Fibroblast of skin of left quadriceps (primary cell): ENCODE results near the gene SNCB.

Experiments used
- DNase-seq, 2 experiments: peaks; one replicate each; pipeline ENCODE4 v3.0.0-alpha.2; 2013; ENCODE audit warnings: low read depth in 2 of 2

SNCB gene

DNA sequence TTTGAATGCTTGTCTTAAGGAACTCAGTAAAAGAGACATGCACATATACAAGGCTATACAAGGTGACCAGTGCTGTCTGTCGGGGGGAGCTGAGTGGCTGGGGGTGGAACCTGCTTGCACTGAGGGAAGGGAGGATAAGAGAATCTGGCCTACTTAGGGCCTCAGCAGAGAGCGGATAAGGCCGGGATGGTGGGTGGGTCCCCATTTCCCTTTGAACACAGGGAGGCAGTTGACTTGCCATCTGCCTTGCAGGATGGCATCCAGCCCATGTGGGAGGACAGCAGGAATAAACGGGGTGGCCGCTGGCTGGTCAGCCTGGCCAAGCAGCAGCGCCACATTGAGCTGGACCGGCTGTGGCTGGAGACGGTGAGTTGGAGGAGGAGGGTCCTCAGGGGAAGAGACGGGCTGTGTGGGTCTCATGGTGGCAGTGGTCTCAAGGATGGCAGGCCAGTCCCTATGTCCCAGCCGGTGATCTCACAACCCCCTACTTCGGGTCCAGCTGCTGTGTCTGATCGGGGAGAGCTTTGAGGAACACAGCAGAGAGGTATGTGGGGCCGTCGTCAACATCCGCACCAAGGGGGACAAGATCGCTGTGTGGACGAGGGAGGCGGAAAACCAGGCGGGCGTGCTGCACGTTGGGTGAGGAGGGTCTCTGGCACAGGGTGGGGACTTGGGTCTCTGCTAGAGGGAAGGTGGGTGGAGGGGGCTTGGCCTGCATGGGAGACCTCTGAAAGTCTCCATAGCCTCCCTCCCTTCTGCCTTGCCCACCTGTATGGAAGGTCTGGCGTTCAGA, 14.7 kb upstream of the SNCB start:
- DNase-seq = no peak

DNA sequence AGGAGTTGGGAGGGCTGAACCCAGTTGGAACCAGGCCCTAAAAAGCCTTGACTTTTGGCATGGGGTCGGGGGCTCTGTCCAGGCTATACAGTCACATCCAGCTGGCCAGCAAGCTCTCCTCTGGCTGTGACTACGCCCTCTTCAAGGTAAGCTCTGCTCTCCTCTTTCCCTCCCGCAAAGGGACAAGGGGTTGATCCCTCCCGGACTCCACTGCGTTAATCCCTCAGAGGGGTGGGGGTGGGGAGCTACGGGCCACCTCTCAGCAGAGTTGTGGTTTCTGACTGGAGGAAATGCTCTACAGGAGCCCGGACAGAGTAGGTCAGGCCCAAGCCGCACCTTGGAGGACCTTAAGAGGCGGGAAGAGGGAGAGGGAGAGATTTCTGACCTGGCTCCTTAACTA, 14.0 kb upstream of the SNCB start:
- no peak for DNase-seq

DNA sequence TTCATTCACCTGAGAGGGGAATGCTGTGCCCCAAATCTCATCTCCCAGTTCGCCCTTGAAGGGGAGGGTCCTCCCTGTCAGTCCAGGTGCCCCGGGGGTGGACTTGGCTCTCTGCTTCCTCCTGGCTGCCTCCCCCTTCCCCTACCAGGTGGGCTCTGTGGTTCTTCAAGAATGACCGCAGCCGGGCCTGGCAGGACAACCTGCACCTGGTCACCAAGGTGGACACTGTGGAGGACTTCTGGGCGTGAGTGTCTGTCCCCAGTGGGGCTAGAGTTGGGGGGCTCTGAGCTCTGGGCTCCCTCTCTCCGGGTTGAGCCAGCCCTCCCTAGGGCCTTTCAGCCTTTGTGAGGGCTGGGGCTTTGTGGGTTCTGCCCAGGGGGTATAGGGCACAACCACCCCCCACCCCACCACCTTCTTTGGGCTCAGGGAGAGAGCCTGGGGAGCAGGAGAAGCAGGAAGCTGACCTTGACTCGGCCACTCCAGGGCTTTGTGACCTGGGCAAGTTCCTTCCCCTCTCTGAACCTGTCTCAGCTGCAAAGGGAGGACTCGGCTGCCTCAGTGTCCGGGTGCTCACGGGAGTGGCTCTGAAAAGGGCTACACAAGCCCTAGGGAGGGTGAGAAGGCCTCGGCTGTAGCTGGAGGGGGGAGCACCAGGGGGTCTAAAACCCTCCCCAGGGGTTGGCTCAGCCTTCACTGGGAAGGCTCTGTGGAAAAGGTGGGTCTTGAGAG, 13.3 kb upstream of the SNCB start:
- DNase-seq = no peak

DNA sequence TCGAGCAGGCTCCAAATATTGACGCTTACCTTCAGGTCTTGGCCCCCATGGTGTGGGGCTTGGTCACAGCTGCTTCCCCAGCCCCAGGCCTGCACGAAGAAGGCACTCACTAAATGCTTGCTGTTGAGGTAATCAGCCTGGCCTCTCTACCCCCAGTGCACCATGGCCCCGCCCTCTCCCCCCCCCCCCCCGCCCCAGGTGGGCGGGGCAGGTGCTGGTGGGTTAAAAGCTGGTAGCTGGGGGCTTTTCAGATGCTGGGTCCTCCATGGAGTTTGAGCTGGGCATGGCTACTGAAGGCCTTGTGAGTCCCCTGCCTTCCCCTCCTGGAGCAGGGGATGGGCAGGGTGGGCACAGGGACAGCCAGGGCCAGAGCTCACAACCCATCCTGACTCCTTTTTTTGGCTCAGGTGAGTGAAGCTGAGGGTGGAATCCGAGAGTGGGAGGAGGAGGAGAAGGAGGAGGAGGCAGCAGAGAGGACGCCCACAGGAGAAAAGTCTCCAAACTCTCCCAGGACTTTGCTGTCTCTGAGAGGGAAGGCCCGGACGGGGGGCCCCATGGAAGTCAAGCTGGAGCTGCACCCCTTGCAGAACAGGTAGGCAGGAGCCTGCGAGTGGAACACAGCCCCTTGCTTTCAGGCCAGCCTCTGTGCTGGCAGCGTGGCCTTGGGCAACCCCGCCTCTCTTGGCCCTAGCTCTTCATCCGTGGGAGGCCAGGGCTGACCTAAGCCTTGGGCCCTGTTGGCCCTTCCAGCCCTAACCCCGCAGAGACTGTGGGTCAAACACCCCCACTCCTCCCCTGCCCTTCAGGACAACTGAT, 12.5 kb upstream of the SNCB start:
- DNase-seq = no peak

DNA sequence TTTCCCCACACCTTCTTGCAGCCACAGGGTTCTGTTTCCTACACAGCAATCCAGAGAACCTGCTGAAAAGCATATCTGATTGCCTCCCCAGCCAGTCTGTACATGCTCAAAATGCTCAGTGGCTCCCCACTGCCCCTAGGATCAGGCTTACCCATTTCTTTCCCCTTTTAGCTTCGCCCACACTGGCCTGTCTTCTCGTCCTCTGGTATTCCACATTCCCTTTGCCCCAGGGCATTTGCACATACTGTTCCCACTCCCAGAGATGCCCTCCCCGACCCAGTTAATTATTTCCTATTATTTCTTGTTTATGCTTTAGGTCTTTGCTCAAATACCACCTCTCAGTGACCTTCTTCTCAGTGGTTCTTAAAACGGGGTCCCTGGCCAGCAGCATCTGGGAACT, 10.3 kb upstream of the SNCB start:
- no peak for DNase-seq

DNA sequence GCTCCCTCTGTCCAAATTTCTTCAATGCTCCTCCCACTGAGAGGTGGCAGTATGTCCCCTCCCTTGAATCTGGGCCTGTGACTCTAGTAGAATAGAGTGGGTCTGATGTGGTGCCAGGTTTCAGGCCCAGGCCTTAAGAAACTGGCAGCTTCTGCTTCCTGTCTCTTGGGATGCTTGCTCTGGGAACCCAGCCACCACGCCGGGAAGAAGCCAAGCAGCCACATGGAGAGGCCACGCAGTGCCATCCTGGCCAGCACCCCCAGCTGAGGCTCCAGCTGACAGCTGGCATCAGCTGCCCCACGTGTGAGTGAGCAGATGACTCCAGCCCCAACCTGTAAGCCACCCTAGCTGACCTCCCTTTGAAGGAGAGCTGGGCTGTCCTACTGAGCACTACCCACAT, 9.6 kb upstream of the SNCB start:
- DNase-seq = no peak

DNA sequence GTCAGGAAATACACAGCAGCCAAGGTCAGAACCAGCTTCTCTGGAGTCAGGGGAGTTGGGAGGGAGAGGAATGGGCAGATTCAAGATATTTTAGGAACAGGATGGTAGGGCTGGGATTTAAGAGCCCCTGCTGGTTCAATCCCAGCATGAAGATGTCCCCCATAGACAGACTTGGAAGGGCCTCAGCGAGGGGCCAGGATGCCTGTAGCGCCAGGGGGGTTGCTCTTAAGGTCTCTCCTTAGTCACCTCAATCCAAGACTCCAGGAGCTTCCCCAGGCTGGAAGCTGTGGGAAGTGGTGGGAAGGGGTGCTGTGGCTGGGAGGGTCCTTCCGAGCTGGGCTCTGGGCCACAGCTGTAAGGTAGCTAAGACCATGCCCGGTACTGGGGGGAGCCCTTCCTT, 8.9 kb upstream of the SNCB start:
- DNase-seq = no peak

DNA sequence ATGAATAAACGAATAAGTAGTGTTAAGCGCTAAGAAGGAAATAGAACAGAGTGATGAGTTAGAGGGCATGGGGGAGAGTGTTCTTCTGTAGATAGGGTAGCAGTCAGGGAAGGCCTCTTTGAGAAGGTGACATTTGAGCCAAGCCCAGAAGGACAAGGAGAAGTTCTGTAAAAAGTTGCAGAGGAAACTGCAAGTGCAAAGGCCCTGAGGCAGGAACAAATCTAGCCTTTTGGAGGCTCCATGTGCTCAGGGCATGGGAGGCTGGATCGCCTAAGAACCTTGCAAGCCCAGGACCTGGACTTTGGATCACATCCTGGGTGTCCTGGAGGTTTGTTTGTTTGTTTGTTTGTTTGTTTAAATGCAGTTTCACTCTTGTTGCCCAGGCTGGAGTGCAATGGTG, 8.1 kb upstream of the SNCB start:
- DNase-seq = no peak

DNA sequence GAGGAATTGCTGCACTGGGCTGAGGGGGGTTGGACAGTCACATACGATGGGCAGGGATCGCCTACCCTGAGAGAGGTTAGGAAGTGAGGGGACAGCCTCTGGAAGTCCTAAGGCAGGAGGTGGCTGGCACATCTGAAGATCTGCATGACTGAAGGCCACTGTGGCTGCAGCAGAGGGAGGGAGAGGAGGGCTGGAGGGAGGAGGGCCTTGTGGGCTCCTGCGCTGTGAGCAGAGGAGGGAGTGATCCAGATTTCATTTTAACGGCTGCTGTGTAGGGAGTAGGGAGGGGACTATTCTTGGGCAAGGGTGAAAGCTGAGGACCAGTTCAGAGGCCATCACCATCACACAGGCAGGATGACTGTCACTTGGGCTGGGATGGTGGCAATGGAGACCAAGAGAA, 7.2 kb upstream of the SNCB start:
- no peak for DNase-seq

DNA sequence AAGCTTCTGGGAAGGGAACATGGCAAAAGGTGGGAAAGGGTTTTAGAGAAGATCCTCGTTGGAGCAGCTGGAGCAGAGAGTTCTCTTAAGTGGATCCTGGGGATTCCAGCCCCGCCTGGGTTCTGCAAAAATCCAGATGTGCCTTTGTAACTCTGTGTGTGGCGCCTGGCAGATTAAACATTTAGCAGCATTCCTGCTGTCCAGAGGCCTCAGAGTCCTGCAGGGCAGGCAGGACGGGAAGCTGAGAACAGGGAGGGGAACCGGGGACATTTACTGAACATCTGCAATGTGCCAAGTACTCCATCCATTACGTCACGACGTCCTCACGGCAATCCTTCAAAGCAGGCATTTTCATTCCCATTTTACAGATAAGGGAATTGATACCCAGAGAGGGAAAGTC, 6.1 kb upstream of the SNCB start:
- no peak for DNase-seq

DNA sequence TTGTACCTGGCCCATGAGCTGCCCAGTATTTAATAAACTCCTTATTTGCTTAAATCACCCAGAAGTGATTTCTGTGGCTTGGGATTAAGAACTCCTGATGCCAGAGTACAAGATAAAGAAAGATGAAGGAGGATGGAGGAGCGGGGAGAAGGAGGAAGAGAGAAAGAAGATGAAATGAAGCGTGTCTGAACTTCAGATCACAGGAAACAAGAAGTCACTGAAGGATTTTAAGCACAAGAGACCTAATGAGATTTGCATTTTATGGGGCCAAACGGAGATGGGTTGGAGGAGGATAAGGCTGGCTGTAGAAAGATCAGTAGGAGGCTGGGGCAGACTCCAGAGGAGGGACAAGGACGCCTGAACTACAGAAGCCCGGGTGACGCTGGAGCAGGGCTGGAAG, 3.3 kb upstream of the SNCB start:
- no peak for DNase-seq

DNA sequence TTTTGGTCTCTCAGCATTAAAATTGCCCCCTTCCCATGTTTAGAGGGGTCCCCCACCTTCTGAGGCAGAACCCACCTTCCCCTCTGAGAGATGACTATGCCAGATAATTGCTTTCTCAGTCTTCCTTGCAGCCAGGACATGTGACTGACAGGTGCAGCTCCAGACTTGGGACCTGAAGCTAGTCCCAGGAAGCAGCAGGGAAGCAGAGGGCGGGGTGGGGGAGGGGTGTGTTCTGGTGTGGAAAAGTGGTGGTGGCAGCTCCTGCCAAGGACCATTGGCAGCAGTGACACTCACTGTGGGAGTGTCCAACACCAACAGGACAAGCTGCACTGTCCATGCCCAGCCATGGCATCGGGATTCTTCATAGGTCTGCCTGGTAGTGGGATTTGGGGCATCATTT, 2.4 kb upstream of the SNCB start:
- DNase-seq = no peak

DNA sequence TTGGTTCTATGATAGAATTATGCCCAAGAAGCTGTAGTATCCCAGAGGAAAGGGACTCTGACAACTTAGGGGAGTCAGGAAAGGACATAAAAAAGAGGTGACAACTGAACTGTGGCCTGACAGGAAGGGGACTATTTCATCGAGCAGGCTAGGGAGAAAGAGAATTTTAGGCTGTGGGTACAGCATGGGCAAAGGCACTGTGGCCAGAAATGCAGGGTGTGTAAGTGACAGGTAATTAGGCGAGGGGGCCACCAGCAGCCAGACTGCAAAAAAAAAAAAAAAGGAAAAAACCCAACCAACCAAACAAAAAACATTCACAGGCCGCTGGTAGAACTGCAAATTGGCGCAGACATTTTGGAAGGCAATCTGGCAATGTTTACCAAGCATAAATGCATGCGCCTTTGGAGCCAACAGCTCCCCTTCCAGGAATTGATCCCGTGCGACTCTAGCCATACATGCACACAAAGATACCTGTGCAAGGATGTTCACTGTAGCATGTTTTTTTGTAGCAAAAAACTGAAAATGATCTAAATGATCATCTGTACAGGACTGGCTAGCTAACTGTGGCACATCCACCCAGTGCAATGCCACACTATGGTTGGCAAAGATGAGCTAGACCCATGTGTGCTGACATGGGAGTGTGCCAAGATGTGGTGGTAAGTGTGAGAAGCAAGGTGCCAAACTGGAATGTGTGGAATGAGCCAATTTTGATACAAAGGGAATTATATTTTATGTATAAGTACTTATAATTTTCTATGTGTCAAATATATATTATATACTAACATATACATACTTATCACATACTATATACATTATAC, 1.3 kb upstream of the SNCB start:
- no peak for DNase-seq

DNA sequence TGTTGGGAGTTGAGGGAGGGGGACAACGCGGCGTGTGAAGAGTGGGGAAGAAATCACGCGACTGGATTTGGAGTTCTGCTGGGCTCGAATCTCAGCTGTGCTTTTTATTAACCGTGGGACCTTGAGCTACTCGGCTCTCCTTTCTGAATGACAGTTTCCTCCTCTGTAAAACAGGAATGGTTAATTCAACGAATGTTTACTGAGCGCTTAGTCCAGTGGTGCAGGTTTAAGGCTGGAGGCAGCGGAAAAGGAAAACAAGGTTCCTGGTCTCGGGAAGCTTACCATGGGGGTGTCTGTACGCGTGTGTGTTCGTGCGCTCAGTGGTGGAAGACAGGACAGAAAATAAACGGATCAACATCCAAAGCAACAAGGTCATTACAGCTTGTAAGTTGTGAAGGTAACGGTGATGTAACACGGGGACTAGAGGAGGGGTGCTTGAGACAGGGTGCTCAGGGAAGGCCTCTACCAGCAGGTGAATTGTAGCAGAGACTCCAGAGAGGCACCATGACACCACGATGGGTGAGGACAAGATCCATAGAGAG, 418 bp upstream of the SNCB start:
- no peak for DNase-seq

DNA sequence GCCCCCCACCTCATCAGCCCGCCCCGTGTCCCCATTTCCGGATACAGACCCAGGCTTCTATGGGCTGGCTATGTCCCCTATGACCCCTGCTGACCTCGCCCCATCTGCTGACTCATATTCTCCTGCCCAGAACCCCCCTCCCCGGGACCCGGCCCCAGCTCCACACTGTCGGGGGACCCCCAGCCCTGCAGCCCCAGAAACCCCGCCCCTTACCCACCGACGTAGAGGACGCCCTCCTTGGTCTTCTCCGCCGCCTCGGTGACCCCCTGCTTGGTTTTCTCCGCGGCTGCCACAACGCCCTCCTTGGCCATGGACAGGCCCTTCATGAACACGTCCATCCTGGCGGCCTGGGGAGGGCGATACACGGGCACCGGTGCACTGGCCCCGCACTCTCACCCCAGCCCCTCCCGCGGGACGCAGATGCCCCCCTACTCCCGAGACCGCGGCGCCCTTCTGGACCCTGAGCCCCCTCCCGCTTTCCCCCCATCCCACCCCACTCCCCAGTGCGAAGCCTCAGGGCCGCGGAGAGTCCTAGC, 949 bp downstream of the SNCB start:
- DNase-seq = no peak

DNA sequence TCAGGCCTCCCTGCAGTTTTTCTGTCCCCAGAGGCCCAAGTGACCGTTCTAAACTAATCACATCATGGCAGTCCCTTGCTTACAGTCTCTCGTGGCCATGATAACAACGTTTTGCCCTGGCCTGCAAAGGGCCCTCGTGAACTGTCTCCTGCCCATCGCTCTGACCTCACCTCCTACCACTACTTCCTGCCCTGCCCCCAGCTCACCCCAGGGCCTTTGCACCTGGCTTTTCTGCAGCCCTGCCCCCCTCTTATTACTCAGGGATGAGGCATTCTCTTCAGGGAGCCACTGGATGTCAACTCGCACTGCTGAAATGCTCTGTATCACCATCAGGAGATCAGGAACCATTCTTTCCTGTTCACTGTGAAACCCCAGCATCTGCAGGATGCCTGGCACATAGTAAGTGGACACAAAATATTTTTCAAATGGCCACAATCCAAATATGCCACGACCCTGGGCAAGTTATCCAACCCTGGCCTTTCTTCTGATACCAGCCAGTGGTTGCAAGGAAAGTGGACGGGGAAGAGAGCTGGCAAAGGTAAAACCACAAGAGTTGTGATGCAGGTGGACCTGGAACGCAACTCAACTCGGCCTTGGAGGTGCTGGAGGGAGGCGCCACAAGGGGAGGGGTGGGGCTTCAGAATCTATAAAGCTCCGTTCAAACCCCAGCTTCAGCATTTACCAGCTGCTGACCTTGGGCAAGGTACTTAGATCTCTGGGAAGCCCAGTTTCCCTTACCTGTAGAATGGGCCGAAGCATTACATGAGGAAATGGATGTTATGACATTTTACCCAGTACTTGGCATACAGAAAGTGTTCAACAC, 1.7 kb downstream of the SNCB start:
- DNase-seq = no peak

DNA sequence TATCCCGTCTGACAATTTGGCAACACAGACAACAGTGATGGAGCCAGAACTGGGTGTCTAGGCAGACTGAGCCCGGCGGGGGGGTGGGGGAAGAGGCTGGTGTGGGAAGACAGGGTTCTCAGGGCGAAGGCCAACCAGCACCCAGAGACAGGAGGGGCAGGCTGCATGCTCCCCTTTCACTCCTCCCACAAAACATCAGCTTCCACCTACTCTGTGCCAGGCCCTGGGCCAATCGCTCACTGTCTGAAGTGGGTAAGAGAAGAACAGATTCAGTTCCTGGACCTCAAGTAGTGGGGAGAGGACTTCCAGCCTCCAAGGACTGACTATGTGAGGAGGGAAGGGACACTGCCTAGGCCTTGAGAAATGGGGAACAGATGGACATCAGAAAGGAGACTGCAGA, 2.8 kb downstream of the SNCB start:
- DNase-seq = no peak

DNA sequence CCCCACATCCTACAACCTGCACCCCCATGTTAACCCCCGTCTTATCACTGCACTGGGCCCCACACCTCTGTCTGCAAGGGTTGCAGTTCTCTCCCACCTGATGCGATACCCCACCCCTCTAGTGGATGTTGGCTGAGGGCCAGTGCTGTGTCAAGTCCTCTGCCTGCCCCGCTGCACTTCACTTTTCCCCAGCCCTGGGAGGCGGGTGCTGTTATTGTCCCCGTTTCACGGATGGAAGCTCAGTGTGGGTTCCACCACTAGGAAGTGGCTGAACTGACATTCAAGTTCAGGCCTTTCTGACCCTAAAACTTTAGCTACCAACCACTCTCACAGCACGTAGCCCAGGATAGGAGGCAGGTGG, 3.5 kb downstream of the SNCB start:
- DNase-seq = no peak

DNA sequence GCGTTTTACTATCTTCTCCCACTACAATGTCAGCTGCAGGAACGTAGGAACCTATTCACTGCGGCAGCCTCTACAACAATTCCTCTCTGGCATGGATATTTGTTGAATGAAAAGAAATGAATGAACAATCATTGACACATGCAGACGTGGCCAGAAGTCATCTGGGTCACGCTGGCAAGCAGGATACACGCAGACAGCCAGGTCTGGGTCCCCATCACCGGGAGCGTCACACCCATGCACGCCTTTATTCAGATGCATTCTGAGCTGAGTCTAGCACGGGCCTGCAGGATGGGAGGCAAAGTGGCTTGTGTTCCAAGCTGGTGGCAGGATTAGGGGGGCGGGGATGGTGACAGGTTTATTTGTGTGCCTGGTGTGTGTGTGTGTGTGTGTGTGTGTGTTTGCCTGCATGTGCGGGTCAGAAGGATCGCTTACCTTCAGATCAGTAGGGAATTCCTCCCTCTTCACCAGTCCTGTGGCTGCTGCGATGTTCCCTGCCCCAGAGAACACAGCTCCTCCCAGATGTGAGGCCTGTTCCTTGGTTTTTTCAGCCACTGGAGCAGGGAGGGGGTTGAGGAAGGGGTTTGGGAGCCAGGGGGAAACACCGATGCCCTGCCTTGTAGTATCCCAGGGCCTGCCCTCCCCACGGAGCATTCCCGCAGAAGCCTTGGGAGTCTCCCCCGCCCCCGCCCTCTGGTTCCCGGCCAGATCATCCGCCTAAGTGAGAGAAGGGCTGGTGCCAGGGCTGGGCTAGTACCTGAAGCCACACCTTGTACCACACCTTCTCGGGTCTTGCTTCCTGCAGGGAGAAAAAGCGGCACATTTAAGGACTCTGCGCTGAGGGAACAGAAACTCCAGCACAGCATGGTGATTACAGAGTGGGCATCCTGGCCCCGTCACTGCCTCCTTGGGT, 4.1 kb downstream of the SNCB start:
- no peak for DNase-seq
